Upper lobe of left lung (tissue), 6 donors: ENCODE data around the gene GPR3. TPM values are rescaled to one million over a fixed set of nuclear protein-coding genes. Genes with fewer than 3 reads are reported as not detected.
A peak's percentile ranks its signal among the peaks of the same experiment; 100 is the strongest.

Source experiments
- ATAC-seq, 2 donors: fragments of 200-7000 bp; cut with Tn5 transposase; one replicate each; pipeline ENCODE4 v1.9.1; 2022; ENCODE audit warnings: mild to moderate bottlenecking in 2 of 2, moderate library complexity in 2 of 2; ENCODE audit not compliant: low FRiP score in 2 of 2
- DNase-seq, 2 donors: peaks; one replicate each; pipeline ENCODE4 v3.0.0-alpha.2; 2019 to 2020
- H3K27ac ChIP-seq, 4 donors: fragments of 200-600 bp; sonication (generic); one replicate each; pipeline ENCODE4 v1.5.1; 2016 to 2019
- H3K27me3 ChIP-seq, 4 donors: fragments of 200-600 bp; sonication (generic); one replicate each; pipeline ENCODE4 v1.5.1; 2017 to 2019
- H3K36me3 ChIP-seq, 4 donors: fragments of 200-600 bp; sonication (generic); one replicate each; pipeline ENCODE4 v1.5.1; 2016 to 2019
- H3K4me1 ChIP-seq, 4 donors: fragments of 200-600 bp; sonication (generic); one replicate each; pipeline ENCODE4 v1.5.1; 2018 to 2019
- H3K4me3 ChIP-seq, 4 donors: fragments of 200-600 bp; sonication (generic); one replicate each; pipeline ENCODE4 v1.5.1; 2017 to 2019; ENCODE audit warnings: mild to moderate bottlenecking in 2 of 4, moderate library complexity in 1 of 4
- H3K9me3 ChIP-seq, 4 donors: fragments of 200-600 bp; sonication (generic); one replicate each; pipeline ENCODE4 v1.5.1; 2018 to 2019
- EP300 ChIP-seq, 4 donors: sonication (generic); formaldehyde crosslinking; IDR thresholded peaks; one replicate each; pipeline ENCODE4 v1.5.1; 2017; ENCODE audit warnings: antibody characterized with exemption in 4 of 4, control low read depth in 2 of 4
- POLR2A ChIP-seq, 4 donors: fragments of 450-650 bp; IDR thresholded peaks; one replicate each; pipeline ENCODE4 v1.5.1; 2016 to 2017; ENCODE audit warnings: antibody characterized with exemption in 4 of 4, mild to moderate bottlenecking in 2 of 4
- POLR2AphosphoS5 ChIP-seq, 2 donors: sonication (generic); formaldehyde crosslinking; IDR thresholded peaks; one replicate each; pipeline ENCODE4 v1.5.1; 2017; ENCODE audit warnings: antibody characterized with exemption in 2 of 2
- WGBS, 2 donors: methylation state at CpG; one replicate each; pipeline ENCODE4 v1.1.5; 2017 to 2018; 5-methylcytosine and 5-hydroxymethylcytosine counted together
- total RNA-seq, 6 donors: library from RNA; depleted of rRNA in 4 of 6; stranded (reverse); fragments of >200 nt in 4 of 6; gene quantifications; one replicate each; pipeline versions ENCODE4 v1.1.0 to v1.2.1, GENCODE V29; 2016 to 2021
- TF ChIP-seq, protein P1 (sequence below), 6 experiments: fragments of 450-650 bp in 4 of 6; fragments of 200-600 bp in 2 of 6; sonication (generic) in 2 of 6; IDR thresholded peaks; one replicate each; pipeline ENCODE4 v1.5.1; 2016 to 2019; ENCODE audit warnings: antibody characterized with exemption in 6 of 6
- donor health status: DM: no; HTN: no; CAD: no; lungs with moderate emphysema.
- donor health status: DM: no; HTN: yes; CAD: no; lungs with severe emphysema.

Gene GPR3
- total RNA-seq, 6 donors from 2014 or later = 0.39 to 1.6 (median 0.76) TPM; not detected in 1

DNA sequence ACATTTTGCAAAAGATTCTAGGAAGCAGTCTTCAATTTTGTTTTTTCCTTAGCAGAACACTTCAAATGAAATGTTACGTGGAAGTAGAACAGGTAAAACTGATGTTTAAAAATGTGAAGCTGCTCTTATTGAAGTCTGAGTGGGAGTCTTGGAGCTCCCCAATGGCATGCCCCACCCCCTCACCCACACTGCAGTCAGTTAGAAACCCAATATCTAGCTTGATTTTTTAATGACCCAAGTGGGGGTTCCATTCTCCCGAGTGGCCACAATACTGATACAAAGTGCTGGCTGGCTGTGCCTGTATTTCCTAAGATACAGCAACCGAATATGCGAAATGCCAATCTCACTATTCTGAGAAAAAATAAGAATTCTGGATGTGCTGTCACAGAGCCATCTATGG is 31.3 kb downstream of the GPR3 start:
- WGBS, 2 donors = 83 to 85% methylated on average over 4 of the region's 4 CpGs
- no peak overlapping the region for H3K27ac ChIP-seq
- H3K36me3 ChIP-seq = peaks cover 0 to 28% (median 3%) of the 10 kb centered on the region in 4 donors
- no peaks in the 10 kb centered on the region for H3K9me3 ChIP-seq
- DNase-seq (no peak), ATAC-seq (no peak)
- peaks cover 60 to 78% (median 67%) of the 10 kb centered on the region in 4 donors for H3K4me1 ChIP-seq
- no peaks in the 10 kb centered on the region for H3K27me3 ChIP-seq
- no peak overlapping the region for H3K4me3 ChIP-seq
- TF ChIP-seq POLR2AphosphoS5 (IDR thresholded peaks at IDR 0.05) (no peak), POLR2A (IDR thresholded peaks at IDR 0.05) (no peak), EP300 (IDR thresholded peaks at IDR 0.05) (no peak)
- TF ChIP-seq, protein P1, sequence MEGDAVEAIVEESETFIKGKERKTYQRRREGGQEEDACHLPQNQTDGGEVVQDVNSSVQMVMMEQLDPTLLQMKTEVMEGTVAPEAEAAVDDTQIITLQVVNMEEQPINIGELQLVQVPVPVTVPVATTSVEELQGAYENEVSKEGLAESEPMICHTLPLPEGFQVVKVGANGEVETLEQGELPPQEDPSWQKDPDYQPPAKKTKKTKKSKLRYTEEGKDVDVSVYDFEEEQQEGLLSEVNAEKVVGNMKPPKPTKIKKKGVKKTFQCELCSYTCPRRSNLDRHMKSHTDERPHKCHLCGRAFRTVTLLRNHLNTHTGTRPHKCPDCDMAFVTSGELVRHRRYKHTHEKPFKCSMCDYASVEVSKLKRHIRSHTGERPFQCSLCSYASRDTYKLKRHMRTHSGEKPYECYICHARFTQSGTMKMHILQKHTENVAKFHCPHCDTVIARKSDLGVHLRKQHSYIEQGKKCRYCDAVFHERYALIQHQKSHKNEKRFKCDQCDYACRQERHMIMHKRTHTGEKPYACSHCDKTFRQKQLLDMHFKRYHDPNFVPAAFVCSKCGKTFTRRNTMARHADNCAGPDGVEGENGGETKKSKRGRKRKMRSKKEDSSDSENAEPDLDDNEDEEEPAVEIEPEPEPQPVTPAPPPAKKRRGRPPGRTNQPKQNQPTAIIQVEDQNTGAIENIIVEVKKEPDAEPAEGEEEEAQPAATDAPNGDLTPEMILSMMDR (IDR thresholded peaks at IDR 0.05) = no peak

DNA sequence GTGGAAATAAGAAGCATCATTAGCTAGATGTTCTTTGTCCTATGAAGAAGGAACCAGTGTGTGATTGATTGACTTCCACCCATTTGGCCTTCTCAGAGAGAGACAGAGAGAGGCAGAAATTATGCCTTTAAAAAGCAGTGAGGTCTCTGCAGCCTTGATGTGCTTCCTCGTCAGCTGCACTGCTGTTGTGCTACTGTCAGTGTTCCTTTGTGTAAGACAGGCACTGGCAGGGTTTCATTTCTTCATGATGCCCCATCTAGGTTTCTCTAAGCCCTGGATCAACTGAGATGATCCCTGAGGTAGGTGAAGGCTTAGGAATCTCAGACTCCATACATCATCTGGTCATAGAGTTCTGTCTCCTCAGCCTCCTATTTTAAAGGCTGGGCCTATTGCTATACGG is 34.9 kb downstream of the GPR3 start:
- 60 to 63% methylated on average over 2 of the region's 2 CpGs for WGBS, 2 donors
- Histone ChIP-seq H3K9me3 (no peaks in the 10 kb centered on the region), H3K4me3 (peak overlapping the region in 1 of 4 donors; percentile 24), H3K27me3 (no peaks in the 10 kb centered on the region), H3K27ac (peak overlapping the region; percentile 79 to 87 (median 82)), H3K4me1 (peaks cover 61 to 85% (median 72%) of the 10 kb centered on the region in 4 donors), H3K36me3 (peaks cover 0 to 27% (median 3%) of the 10 kb centered on the region in 4 donors)
- DNase-seq (no peak), ATAC-seq (peak in 1 of 2 donors; percentile 43)
- TF ChIP-seq, protein P1 (IDR thresholded peaks at IDR 0.05) = no peak
- TF ChIP-seq POLR2AphosphoS5 (IDR thresholded peaks at IDR 0.05) (no peak), EP300 (IDR thresholded peaks at IDR 0.05) (no peak), POLR2A (IDR thresholded peaks at IDR 0.05) (no peak)

DNA sequence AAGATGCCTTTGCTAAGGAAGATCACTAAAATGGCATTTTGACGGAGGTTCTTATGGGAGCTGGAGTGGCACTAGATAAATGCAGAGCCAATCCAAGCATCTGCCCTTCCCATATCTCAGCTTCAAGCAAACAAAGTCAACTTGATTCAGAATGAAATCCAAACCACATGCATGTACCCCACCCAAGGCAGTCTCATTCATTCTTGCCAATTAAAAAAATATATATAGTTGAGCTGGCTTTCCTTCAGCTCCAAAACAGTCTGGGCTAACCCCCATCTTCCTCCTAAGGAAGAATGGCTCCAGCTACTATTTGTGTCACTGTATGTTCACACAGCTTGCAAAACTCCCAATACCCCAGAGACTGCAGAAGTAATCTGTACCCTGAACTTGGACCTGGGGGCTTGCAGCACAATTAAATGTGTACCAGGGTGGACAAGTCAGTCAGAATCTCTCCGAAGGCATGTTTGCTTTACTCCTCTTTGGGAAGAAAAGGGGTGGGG is 35.4 kb downstream of the GPR3 start:
- TF ChIP-seq POLR2A (IDR thresholded peaks at IDR 0.05) (no peak), EP300 (IDR thresholded peaks at IDR 0.05) (no peak), POLR2AphosphoS5 (IDR thresholded peaks at IDR 0.05) (no peak)
- TF ChIP-seq, protein P1 (IDR thresholded peaks at IDR 0.05) = no peak
- 55 to 66% methylated on average over 2 of the region's 2 CpGs for WGBS, 2 donors
- DNase-seq (no peak), ATAC-seq (no peak)
- H3K4me3 ChIP-seq = peak overlapping the region in 3 of 4 donors; percentile 3 to 24 (median 18)
- peaks cover 0 to 27% (median 3%) of the 10 kb centered on the region in 4 donors for H3K36me3 ChIP-seq
- H3K27ac ChIP-seq = peak overlapping the region; percentile 79 to 87 (median 82)
- H3K9me3 ChIP-seq = no peaks in the 10 kb centered on the region
- H3K4me1 ChIP-seq = peaks cover 65 to 84% (median 74%) of the 10 kb centered on the region in 4 donors
- no peaks in the 10 kb centered on the region for H3K27me3 ChIP-seq

DNA sequence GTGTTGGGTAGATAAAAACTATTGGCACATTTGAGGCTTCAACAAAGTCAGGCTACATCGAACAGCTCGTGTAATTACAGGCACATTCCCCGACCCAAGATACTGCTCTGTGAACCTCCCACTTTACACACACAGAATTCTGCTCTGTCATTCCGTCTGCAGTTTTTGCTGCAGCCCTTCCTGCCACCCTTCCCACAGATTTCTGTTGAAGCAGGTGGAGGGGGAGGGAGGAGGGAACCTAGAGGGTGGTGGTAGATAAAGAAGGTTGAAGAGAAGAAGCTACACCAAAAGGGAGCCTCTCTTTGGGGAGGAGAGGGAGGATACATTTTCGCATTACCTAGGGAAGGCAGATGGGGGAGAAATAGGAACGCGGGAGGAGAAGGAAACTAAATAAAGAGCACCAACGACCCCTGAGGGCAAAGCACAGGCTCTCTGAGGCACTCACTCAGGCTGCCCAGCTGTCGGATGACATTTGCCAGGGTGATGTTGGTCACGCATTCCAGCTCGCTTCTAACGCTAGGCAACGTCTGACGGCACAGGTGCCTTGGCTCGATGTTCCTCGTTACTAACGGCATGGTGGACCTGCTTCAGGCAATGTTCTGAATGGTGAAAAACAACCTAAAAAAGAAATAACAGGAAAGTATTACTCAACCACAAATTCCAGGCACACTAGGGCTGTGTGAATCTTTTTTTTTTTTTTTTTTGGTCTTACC is 36.0 kb downstream of the GPR3 start:
- ATAC-seq = peak; percentile 14 to 48
- H3K4me1 ChIP-seq = peaks cover 71 to 86% (median 79%) of the 10 kb centered on the region in 4 donors
- 39% methylated on average over 17 of the region's 17 CpGs for WGBS, 2 donors
- H3K4me3 ChIP-seq = peak overlapping the region in 3 of 4 donors; percentile 3 to 24 (median 18)
- TF ChIP-seq POLR2AphosphoS5 (IDR thresholded peaks at IDR 0.05) (peak in 1 of 2 donors; percentile 62), POLR2A (IDR thresholded peaks at IDR 0.05) (no peak), EP300 (IDR thresholded peaks at IDR 0.05) (no peak)
- TF ChIP-seq, protein P1 (IDR thresholded peaks at IDR 0.05) = no peak
- H3K36me3 ChIP-seq = peaks cover 0 to 27% (median 3%) of the 10 kb centered on the region in 4 donors
- peak overlapping the region; percentile 79 to 87 (median 82) for H3K27ac ChIP-seq
- H3K27me3 ChIP-seq = no peaks in the 10 kb centered on the region
- DNase-seq = no peak
- H3K9me3 ChIP-seq = no peaks in the 10 kb centered on the region
